HG02588 (cell line): ENCODE data around the gene ZMIZ1.
A peak's percentile ranks its signal among the peaks of the same experiment; 100 is the strongest.

Experiments
- ATAC-seq: cut with Tn5 transposase; IDR thresholded peaks from one replicate; pipeline ENCODE4 v1.9.1; 2021; ENCODE audit warnings: mild to moderate bottlenecking, moderate library complexity; ENCODE audit not compliant: unreplicated experiment

The ZMIZ1 gene

DNA sequence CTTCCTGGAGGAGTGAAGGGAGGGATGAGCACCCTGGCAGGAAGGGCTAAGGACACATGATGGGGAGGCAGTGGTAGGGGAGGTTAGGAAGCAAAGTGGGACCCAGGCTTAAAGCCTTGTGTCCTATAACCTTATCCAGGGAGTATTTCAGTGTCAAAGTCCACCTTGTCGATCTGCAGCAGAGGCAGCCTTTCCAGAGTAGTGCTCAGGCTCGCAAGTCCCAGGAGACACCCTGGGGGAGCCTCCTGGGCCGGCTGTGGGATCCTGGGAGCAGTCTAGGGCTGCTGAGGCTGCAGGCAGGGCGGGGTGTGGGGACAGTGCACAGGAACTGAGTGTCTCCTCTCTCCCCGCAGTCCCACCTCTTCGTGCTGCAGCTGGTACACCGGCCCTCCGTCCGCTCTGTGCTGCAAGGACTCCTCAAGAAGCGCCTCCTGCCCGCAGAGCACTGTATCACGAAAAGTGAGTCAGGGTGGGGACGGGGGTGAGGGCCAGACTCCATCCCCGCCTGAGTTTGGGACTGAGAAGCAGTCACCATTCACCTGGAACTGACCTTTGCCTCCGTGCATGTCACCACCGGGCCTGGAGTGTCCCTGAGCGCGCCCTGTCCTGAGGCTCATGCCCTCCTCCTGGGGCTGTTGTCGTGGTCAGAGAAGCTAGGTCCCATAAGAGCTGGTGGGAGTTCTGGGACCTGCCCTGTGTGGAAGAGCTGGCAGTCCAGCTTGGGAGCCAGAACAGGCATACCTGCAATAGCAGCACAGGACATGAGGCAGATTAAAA, 233.2 kb downstream of the ZMIZ1 start:
- no peak for ATAC-seq

DNA sequence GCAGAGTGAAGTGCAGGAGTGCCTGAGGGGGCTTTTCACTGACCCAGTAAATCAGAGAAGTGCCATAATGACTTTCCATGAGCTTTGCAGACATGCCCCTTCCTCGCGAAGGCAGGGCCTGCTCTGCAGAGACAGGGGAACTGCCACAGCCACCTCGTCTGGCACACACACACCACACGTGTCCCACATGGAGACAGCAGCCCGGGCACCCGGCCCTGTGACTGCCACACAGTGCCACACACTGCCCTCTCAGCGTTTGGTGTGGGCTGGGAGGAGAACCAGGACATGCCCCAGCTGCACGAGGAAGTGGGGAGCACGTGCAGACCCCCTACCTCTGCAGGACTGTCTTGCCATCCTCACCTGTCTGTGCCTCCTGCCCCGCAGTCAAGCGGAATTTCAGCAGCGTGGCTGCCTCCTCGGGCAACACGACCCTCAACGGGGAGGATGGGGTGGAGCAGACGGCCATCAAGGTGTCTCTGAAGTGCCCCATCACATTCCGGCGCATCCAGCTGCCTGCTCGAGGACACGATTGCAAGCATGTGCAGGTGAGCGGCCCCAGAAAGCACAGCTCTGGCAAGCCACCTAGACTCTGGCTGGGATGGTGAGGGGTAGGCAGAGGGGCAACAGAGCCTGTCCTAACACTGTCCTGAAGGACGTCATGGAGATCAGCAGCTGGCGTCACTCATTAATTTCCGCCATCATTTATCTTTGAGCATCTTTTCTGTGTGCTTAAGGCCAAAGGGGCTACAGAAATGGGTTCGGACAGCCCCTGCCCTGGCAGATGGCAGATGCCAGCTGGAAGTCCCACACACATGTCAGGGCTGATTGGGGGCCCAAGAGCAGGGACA, 235.1 kb downstream of the ZMIZ1 start:
- no peak for ATAC-seq

DNA sequence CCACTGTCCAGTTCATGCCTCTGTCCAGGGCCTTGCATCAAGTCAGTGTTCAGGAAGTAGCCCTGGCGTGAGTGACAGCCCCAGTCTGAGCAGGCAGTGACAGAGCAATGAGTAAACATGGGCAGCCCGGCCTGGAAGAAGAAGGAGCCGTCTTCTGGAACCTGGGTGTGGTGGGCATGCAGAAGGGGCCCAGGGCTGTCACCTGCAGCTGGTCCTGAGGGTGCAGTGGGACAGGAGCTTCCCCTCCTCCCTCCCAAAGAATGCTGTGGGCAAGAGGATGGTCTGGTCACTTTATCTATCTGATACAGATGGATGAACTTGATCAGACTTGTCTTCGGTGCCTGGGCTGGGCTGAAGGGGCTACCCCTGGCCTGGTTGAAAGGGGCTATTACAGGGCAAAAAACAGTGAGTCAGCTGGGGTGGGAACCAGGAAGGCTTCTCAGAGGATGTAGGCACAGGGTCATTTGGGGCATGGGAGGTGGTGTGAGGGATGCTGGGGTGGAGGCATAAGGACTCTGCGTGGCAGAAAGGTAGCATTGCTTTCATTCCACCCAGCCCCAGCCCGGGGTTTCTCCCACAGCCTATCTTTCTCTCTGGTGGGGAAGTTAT, 235.8 kb downstream of the ZMIZ1 start:
- no peak for ATAC-seq

DNA sequence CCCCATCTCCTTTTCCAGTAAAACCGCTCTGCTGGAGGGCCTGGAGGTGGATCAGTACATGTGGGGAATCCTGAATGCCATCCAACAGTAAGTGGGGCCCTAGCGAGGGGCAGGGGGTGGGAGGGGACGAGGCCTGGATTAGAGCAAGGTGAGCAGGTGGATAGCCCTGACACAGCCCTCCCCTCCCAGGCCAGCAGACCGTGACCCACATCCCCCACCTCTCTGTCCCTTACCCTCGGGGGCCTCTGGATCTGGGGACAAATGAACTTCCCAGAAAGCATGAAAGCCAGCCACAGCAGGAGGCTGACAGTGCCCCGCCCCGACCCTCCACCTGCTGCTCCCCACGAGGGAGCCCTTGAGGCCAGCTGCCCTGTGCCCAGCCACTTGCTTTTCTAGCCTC, 236.7 kb downstream of the ZMIZ1 start:
- no peak for ATAC-seq

DNA sequence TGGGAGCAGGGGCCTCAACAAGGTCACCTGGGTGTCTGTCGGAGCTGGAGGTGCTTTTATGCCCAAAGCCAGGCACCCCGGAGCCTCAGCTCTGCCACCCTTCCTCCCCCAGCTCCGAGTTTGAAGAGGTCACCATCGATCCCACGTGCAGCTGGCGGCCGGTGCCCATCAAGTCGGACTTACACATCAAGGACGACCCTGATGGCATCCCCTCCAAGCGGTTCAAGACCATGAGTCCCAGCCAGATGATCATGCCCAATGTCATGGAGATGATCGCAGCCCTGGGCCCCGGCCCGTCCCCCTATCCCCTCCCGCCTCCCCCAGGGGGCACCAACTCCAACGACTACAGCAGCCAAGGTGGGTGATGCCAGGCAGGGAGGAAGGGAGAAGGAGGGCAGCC, 237.2 kb downstream of the ZMIZ1 start:
- no peak for ATAC-seq

DNA sequence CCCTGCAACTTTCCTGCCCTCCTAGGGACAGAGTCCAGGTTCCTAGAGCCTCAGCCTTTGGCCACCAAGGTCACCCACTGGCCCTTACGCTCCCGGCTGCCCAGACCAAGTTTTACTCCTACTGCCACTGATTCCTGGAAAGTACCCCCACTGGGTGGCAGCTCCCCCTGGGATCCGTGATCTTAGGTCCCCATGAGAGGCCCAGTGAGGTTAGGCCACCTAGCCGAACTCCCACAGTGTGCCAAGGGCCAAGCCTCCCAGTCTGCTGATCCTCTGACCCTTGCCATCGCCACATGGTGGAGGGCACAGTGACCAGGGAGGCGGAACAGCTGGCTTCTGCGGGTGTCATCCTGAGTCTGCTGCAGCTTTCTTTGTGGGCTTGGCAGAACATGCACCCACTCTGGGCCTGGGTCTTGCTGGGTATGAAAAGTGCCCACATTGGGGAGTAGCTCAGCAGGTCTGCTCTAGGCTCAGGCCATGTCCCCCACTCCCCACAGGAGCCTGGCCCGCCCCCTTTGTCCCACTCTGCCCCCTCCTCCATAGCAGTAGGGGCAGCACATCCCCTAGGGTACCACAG, 238.0 kb downstream of the ZMIZ1 start:
- ATAC-seq, result no peak

DNA sequence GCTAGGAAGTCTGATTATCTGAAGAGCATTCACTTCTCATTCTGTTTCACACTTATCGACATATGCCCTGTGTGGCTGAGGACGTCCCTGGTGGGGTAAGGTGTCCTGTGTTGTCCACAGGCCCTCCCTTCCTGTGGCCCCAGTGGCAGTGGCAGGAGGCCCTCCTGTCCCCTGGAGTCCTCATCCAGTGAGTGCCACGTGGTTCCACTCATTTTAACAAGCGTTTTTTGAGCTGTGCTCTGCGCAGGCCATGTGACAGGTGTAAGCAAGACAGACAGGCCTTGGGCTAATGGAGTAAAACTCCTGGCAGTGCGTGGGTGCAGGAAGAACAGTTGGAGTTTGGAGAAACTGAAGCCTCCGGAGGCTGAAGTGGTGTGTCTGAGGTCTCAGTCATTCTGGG, 239.2 kb downstream of the ZMIZ1 start:
- ATAC-seq, result no peak

DNA sequence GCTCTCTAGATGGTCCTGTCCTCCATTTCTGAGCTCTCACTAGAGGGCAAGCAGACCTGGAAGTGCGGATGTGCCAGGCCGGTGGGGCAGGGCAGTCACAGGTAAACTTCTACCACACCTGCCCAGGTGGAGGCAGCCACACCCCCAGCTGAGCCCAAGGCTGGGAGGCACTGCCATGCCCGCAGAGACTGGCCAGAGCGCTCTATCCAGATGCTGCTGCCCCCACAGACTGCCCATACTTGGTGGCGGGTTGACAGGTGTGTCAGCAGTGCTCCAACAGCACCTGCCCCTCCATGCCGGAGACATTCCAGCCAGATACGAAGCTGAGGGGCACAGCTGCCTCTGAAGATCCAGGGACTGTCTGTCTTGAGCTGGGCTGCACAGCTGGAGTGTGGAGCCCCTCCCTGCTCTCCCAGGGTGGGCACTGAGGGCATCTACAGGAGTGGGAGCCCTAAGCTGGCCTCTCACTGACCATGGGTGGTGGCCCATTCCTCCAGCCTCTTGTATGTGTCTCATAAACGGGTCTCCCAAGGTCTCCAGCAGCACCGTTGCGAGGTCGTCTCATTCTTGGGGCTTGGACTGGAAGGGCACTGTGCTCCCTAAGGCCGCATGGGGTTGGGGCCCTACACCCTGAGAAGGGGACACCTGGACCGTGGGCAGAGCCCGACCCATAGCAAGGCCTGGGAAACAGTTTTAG, 240.4 kb downstream of the ZMIZ1 start:
- ATAC-seq, result no peak

DNA sequence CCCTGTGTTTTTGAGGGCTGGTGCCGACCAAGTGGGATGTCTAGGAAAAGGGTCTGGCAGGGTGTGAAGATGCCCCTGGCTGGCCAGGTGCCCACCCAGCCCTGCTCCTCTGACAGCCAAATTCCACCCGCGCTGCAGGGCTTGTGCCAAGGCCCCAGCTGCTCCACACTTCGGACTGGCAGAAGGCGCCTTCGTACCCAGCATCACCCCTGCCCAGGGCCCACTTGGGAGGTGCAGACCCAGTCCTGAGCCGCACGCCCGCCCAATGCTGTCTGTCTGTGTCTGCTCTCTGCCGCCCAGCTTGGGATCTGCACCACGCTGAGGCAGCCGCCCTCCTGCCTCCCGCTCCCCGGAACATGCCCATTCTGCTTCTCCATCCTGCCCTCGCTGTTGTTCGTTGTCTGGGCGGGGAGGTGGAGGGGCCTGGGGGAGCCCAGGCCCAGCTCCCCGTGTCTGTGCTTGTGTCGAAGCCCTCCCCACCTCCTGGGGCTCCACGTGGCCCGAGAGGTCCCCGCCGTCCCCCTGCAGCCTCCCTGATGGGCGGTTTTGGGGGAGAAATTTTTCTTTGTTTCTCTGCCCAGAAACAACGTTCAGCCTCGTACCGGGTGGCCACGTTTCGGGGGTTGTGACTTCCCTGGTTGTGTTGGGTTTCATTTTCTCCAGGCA, 241.6 kb downstream of the ZMIZ1 start:
- no peak for ATAC-seq

DNA sequence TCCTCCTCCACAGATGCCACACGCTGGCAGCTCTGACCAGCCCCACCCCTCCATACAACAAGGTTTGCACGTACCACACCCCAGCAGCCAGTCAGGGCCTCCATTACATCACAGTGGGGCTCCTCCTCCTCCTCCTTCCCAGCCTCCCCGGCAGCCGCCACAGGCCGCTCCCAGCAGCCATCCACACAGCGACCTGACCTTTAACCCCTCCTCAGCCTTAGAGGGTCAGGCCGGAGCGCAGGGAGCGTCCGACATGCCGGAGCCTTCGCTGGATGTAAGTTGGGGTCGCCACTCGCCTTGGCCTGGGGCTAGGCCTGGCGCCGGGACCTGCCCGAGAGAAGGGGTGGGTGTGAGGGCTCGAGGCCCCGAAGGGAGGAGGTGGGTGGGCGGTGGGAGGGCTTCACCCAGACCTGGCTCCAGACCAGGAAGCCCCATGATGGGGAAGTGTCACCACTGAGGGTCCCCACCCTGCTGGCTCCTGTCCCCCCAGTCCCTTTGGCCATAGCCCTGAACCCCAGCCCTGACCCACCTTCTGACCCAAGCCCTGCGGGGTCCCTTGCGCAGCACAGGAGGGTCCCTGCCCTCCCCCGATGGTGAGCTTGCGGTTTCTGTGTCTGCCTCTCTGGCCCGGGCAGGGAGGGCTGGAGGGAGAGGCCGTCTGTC, 242.3 kb downstream of the ZMIZ1 start:
- ATAC-seq, result no peak

DNA sequence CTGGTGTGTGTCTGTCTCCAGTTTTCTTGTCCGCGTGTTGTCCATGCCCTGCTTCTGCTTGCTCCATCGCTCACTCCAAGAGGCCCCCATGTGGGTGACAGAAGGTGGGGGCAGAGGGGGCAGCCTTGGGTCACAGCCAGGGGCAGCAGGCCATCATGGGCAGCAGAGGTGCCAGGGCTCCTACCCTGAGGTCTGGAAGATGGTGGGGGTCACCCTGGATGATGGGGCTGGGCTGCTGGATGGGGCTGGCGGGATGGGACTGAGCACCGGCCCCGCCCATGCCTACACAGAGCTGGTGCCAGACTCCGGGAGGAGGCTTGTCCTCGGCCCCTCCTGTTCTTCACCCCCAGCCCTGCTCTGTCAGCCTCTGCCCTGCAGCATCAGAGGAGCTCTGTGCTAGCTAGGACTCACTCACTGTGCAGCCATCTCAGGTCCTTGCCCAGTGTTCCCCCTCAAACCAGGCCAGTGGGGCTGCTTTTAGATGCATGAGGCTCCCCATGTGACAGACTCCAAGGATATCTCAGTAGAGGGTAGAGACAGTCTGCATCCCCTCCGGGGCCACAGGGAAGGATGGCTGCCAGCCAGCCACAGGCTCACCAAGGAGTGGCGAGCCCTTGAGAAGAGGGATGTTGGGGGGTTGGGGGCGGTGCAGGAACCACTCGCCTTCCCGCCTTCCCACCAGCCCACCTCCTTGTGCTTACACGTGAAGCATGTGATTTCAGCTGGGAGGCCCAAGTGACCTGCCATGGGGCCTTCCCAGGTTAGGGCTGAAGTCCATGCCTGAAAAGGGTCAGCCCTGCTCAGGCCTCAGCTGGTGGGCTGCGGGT, 243.0 kb downstream of the ZMIZ1 start:
- no peak for ATAC-seq

DNA sequence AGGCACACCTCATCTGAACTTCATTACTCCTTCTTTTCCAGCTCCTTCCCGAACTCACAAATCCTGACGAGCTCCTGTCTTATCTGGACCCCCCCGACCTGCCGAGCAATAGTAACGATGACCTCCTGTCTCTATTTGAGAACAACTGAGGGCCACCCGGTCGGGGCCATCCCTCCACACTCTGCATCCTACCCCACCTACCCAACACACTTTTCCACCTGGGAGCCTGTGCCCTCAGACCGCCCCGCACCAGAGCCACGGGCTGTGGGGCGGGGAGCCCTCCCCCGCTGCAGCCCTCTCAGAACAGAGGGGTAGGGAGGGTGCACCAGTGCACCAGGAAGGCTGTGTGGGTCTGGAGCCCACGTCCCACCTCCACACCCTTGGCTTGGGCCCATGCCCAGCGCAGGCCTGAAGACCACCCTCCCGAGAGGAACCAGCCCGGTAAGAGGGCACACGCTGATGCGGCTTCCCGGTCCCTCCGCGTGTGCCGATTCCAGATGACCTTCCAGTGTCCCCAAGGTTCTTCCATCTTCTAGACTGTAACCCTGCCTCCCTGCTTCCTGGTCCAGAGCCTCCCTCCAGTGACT, 243.9 kb downstream of the ZMIZ1 start:
- no peak for ATAC-seq

DNA sequence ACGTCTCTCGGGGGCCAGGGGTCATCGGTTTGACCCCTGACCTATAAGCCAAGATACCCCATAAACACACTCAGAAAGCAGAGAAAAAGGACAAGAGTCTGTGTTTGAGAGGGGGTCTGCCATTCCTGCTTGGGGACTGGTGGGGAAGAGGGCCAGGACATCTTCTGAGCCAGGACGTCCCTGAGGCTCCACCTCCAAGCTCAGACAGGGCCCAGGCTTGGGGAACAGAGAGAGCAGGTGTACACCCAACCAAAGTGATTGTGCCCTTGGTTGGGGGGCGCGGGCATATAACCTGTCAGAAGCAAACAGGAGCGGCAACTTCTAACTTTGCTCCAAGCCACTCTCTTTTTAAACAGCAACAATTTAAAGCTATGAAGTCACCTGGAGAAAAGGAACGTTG, 244.6 kb downstream of the ZMIZ1 start:
- ATAC-seq, result no peak

DNA sequence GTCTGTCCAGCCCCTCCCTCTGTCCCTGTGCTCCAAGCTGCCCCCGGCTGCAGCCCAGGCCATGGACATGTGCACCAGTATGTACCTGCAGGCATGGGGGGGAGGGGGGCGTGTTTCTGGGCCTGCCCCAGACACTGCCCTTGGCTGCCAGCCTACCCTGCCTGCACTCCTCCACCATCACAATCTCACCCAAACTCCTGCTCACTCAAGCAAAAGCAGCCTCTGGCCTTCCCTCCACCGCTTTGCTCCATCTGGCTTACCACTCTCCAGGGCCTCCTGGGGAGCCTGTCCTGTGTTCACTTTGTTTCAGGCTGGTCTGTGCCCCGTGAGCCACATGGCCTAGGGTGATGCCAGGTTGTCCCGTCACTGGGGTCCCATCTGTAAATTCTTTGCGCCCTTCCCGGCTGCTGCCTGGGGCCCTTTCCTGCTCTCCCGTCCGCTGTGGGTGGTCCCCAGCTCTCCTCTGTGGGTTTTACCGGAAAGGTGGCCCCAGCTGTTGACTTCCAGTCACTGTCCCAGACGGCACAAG, 245.2 kb downstream of the ZMIZ1 start:
- ATAC-seq, result no peak

DNA sequence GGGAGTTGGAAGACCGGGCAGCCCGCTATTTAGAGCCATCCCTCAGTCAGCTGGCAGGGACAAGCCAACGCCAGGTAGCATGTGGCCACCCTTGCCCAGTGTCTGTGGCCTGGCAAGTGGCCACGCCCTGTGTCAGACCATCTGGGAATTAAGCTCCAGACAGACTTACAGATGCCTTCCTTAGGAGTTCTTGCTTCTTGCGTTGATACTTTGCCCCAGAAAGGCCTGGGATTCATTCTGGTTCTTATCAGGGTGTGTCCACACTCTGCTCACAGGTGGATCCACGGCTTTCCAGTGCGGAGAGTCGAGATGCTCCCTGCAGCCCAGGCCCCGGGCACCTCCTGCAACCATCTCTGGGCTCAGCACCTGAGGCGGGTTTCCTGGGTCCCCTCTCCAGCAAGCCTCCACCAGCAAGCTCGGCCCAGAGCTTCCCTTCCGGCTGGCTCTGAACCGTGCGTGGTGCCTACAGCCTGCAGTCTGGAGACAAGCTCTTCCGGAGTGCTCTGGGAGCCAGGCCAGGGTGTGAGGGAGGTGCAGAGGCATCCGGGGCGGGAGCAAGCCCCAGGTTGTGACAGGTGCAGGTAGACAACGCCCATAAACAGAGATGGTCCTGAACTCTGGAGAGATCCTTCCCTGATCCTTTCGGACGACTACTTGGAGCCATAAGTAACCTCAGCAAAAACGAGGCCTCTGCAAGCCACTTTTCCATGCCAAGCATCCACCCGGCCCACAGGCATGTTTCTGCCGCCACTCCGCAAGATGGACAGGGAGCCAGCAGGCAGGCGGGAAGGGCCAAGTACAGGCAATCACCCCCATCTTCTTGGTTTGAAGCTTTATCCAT, 246.2 kb downstream of the ZMIZ1 start:
- no peak for ATAC-seq

DNA sequence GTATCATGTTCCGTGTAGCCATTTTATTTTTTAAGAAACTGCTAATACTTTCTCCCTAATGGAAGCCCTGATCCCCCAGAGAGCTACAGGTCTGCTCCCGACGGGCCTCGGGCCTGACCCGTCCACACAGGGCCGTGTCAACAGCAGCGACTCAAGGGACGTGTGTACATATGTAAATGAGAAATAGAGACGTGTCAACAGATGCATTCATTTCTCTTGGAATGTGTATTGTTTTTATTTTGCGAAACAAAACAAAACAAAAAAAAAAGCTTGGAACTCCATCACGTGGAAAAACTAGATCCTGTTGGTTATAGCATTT, 246.8 kb downstream of the ZMIZ1 start:
- ATAC-seq, result no peak

DNA sequence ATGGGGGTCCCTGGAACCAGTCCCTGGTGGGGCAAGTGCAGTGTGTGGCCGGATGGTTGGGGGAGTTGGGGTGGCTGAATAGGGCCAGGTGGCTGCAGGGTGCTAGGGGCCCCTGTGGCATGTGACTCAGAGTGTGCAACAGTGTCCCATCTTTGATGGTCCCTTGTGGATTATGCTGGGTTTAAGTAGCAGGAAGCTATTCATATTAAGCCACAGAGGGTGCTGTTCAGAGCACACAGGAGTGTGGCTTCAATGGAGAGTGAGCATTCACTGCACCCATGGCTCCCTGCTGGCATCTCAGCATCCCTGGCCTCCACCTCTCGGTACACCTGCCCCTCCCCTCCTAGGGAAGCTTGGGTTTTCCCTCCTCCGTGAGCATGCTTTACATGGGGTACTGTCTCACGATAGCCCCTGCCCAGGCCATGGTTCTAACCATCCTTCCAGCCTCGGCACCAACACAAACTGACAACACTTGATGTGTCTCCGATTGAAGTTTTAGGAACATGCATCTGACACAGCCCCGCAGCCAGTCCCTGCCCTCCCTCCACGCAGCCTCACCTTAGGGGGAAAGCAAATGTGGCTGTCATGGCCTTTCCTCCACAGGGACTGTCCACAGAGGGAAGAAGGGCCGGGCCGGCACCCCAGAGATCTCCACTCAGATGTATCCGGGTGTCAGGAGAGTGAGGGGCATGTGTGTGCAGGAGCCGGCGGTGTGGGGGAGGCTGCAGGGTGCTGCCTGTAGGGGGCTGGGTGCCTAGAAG, 248.1 kb downstream of the ZMIZ1 start:
- ATAC-seq, result peak; percentile 60
